NOMO-1 treated with dmso at 0.1 percent for 144 hours (cell line): Measurements from ENCODE around the gene ITPRIPL1.
"Not testable (repeated sequence)": the region's sequence is repeated elsewhere in the genome, so short reads cannot be mapped to it uniquely, and the experiment has no call there.

ENCODE experiments used
- DNase-seq: peaks from one replicate; lab custom pipeline; 2025; ENCODE audit not compliant: unreplicated experiment; lab: John Stamatoyannopoulos, UW

Gene ITPRIPL1

GRCh38 chr2:96325041-96325883 is at the start of gene ITPRIPL1:
Gene ITPRIPL1 (plus strand): TSS chr2:96325317. CDS start chr2:96325840, 523 bp downstream.
- no peak for DNase-seq

DNA sequence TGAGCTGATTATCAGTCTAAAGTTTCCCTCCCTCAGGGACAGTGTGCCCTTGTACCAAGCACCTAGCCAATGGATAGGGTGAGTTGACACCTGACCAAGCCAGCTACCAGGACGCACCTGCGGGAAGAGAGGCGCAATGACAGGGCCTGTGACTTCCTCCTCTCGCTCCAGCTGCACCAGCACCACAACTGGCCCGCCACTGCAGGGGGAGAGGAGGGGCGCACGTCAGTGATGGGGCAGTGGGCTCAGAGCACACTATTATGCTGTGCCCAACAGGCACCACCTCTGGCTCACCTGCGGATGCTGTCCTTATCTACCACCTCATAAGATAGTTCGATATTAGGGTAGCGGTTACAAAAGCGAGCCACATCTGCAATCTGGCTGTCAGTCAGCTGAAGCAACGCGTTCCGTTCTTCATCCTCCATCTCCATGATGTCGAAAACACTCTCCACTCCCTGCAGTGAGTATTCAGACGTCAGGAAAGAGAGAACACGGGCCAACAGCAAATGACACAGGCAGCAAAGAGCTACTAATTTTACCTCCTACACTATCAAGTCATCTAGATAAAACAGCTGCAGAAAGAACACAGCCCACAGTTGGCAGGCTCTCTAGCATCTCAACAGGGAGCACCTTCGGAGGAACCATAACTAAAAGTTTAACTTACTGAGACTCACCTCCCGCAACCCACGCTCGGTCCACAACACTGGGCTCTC is 48.2 kb upstream of the ITPRIPL1 start:
- no peak for DNase-seq

DNA sequence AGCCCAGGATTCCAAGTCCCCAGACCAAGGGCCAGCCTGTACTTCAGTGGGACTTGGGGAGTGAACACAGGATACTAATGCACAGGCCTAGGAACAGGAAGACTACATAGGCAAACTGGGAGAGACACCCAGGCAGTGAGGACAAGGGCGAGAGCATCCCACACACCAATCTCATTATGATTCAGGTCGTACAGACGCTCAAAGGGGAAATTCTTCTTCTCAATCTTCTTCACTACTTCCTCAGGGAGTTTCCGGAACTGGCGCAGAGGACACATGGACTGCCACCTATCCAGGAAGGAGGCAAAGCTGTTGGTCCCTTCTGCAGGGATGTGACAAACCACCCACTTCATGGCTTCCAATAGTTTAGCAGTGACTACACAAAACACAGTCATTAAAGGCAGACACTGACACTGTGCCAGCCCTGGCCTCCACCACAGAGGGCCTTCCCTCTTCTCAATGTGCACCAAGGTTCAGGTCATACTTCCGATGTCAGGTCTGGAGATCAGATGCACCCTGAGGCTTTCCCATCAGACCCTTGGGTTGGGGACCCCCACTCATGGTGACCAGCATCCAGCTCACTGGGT is 37.8 kb upstream of the ITPRIPL1 start:
- DNase-seq: no peak

DNA sequence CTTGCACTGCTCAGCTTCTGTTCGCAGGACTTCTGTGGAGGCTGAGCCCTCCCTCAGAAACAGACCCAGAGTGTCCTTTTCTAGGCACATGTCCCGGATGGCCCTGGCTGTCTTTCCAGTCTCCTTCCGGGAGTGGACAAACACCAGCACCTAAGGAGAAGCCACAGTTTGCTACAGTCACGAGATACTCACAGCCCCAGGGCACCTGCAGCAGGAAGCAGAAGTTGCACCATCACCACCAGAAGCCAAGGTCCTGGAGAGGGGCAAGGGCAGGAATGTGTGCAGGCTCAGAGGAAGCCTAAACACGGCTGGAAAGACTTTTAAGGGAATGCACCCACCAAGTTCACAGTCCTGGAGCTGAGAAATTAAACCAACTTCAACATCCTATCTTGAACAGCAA is 33.4 kb upstream of the ITPRIPL1 start:
- no peak for DNase-seq

DNA sequence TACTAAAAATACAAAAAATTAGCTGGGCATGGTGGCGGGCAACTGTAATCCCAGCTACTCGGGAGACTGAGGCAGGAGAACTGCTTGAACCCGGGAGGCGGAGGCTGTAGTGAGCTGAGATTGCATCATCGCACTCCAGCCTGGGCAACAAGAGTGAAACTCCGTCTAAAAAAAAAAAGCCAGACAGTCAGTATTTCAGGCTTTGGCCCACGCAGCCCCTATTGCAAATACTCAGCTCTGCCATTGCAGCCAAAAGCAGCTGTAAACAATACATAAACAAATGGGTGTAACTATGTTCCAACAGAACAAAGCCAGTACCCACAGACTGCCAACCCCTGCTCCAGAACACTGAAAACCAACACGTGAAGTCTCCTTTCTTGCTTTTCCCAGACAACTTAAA is 30.8 kb upstream of the ITPRIPL1 start:
- DNase-seq: not testable (repeated sequence)

- DNase-seq: no peak
These were observed 28.2 kb upstream of the ITPRIPL1 start for GRCh38 chr2:96296925-96297324.

GRCh38 chr2:96301865-96302264 is 23.3 kb upstream of the ITPRIPL1 start:
- no peak for DNase-seq

- no peak for DNase-seq
These were observed 20.5 kb upstream of the ITPRIPL1 start for GRCh38 chr2:96304606-96305005.

DNA sequence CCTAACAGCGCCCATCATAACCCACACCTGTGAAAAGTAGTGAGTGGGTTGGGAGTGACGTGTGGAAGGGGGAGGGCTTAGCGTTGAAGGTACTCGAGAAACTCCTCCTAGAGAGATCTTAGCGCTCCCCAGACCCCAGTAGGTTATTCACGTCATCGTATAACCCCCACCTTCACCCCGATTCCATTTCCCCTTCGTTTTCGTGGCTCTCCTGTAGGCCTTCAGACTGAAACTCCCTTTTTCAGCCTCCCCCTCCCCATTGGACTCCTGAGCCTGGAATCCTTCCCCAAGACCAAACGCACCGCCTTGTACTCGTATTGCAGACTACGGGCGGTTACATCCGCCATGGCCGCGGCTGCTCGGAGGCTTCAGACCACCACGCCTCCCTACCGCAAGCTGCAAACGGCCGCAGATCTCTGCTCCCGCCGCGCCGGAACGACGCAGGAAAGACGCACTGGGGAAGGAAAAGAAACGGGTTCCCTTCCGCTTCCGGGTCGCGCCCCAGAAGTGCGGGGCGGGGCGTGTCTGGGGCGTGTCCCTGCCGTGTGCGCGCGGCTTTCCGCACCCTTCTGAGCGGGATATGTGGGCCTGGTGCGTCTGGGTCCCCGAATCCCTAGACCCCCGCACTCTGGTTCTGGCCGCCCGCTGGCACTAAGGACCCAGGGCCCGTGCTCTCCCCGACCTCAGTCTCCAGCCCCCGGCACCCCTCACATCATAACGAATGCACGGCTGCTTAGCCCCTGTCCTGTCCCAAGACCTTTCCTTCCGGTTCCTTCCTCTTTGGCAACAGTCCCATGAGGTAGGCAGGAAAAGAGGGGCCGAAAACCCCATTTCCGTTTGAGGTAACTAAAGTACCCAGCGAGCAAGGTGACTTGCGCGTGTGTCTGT is 19.8 kb upstream of the ITPRIPL1 start, which contains the start of gene SNRNP200:
SNRNP200 (minus strand) TSS at position 456 of the 888 bp plus-strand sequence; CDS start at position 347, 109 bp downstream.
- peak; percentile 89 for DNase-seq

DNA sequence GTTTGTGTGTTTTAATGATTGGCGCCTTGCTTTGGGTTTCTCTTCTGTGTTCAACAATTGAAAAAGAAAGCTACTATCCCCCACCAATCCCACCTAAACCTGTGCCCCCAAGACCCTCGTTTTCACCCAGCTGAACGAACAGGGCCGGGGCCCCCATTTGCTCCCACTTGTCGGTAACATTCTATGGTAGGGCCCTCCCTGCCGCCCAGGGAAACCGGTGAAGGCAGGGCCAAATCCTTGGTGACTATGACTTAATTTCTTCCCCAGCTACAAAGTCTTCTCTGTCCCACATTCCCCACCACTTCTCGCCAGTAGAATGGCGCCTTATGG is 19.2 kb upstream of the ITPRIPL1 start:
- DNase-seq: no peak

DNA sequence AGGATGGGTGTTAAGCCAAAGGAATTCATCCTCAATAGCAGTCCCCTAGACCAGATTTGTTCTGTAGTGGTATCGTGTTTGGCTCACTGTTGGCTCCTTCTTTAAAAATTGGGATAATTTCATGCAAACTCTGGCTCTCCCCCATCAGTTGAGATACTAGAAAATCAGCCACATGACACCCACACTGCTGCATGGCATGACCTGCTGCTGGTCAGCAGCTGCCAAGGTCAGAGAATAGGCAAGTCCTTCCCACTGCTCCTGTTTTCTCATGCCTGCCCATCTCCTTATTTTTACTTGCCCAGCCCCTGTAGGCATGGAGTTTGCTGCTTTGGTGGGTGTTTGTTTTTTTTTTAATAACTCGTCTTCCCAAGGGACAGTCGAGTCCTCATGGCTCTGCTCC is 18.7 kb upstream of the ITPRIPL1 start:
- DNase-seq: no peak

DNA sequence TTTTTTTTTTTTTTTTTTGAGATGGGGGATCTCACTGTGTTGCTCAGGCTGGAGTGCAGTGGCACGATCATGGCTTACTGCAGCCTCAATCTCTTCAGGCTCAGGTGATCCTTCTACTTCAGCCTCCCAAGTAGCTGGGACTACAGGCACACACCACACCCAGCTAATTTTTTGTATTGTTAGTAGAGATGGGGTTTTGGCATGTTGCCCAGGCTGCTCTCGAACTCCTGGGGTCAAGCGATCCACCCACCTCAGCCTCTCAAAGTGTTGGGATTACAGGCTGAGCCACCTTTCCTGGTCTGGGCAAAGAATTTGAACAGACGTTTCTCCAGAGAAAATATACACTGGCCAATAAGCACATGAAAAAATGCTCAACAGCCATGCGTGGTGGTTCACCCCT is 16.9 kb upstream of the ITPRIPL1 start:
- no peak for DNase-seq

GRCh38 chr2:96315005-96315399 is 10.1 kb upstream of the ITPRIPL1 start:
- DNase-seq: no peak

GRCh38 chr2:96315400-96316071 is 9.6 kb upstream of the ITPRIPL1 start:
- no peak for DNase-seq

DNA sequence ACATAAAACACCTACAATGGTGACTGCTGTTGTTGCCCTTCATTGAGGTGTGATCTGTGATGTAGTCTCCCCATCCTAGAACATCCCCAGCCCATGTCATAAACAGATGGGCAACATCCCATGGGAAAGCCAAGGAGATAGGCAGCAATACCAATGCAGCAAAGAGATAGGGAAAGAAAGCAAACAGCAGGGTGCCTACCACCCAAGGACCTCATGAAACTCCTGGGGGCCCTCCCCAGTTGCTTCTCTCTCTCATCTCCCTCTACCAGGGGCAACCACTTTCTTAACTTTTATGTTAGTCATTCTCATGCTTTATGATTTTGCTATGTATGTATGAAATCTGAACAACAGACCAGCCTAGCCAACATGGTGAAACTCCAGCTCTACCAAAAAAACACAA is 8.1 kb upstream of the ITPRIPL1 start:
- no peak for DNase-seq

- DNase-seq: no peak
These were observed 7.5 kb upstream of the ITPRIPL1 start for GRCh38 chr2:96317584-96317997.

GRCh38 chr2:96318723-96319122 is 6.4 kb upstream of the ITPRIPL1 start:
- no peak for DNase-seq

DNA sequence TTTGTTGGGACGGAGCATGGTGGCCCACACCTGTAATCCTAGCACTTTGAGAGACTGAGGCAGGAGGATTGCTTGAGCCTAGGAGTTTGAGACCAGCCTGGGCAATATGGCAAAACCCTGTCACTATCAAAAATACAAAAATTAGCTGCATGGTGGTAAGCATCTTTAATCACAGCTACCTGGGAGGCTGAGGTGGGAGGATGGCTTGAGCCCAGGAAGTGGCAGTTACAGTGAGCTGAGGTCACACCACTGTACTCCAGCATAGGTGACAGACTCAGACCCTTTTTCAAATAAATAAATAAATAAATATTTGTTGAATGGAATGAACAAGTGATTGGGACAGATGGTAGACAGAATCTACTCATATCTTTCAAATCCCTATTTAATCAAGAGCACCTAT is 5.7 kb upstream of the ITPRIPL1 start:
- DNase-seq: no peak

DNA sequence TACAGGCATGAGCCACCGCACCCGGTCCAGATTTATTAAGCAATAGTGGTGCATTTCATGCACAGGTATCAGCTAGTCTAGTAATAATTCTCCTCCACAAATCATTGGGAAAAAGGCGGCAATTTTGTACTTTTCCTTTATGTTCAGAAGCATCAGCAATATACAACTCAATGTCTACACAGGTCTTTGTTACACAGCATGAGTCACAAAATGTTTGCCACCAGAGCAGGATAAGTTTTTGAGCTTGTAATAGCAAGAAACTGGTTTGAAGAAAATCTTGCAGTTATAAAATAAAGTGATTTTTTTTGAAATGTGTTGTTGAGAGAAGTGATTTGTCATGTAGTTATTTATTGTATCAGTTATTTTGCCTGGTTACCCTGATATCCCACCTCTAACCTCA is 4.8 kb upstream of the ITPRIPL1 start:
- no peak for DNase-seq
